OCI-LY1 (cell line): ENCODE data around the gene FAIM2.

Experiments
- H2AFZ ChIP-seq: fragments of 200-600 bp; sonication (generic), shearing (Covaris generic); 2 replicates; pipeline ENCODE4 v1.6.0; 2014; ENCODE audit warnings: antibody characterized with exemption, mild to moderate bottlenecking, low read length
- H3F3A ChIP-seq: fragments of 200-600 bp; sonication (generic), shearing (Covaris generic); 2 replicates; pipeline ENCODE4 v1.6.0; 2014; ENCODE audit warnings: mild to moderate bottlenecking, antibody characterized with exemption, low read length, moderate library complexity; ENCODE audit not compliant: insufficient read depth
- H3K27ac ChIP-seq: fragments of 200-600 bp; sonication (generic); 2 replicates; pipeline ENCODE4 v1.5.1; 2014; ENCODE audit warnings: low read length, mixed run types, mild to moderate bottlenecking, low read depth; ENCODE audit not compliant: poor library complexity, severe bottlenecking
- H3K27me3 ChIP-seq: fragments of 200-600 bp; sonication (generic); 2 replicates; pipeline ENCODE4 v1.6.0; 2014; ENCODE audit warnings: antibody characterized with exemption, mild to moderate bottlenecking, low read length, moderate library complexity; ENCODE audit not compliant: insufficient read depth
- H3K36me3 ChIP-seq: fragments of 200-600 bp; sonication (generic); 2 replicates; pipeline ENCODE4 v1.6.1; 2014; ENCODE audit warnings: mild to moderate bottlenecking, antibody characterized with exemption, low read length, moderate library complexity, mixed read lengths; ENCODE audit not compliant: insufficient read depth
- H3K4me1 ChIP-seq: fragments of 200-600 bp; sonication (generic); 2 replicates; pipeline ENCODE4 v1.5.1; 2014; ENCODE audit warnings: mild to moderate bottlenecking, low read length, moderate library complexity; ENCODE audit not compliant: insufficient read depth, severe bottlenecking
- H3K4me2 ChIP-seq: fragments of 200-600 bp; sonication (generic), shearing (Covaris generic); 2 replicates; pipeline ENCODE4 v1.6.1; 2014; ENCODE audit warnings: low read length
- H3K4me3 ChIP-seq: fragments of 200-600 bp; sonication (generic); 2 replicates; pipeline ENCODE4 v1.5.1; 2014; ENCODE audit warnings: low read length, low read depth, mild to moderate bottlenecking, mixed read lengths; ENCODE audit not compliant: poor library complexity, severe bottlenecking
- H3K79me2 ChIP-seq: fragments of 200-600 bp; shearing (Covaris generic); 2 replicates; pipeline ENCODE4 v1.6.1; 2016; ENCODE audit warnings: mixed run types, low read length, mixed read lengths; ENCODE audit not compliant: insufficient read depth
- H3K9ac ChIP-seq: fragments of 200-600 bp; sonication (generic), shearing (Covaris generic); 2 replicates; pipeline ENCODE4 v1.6.1; 2014; ENCODE audit warnings: mild to moderate bottlenecking, low read length, mixed read lengths
- H3K9me2 ChIP-seq: fragments of 200-600 bp; sonication (generic), shearing (Covaris generic); 2 replicates; pipeline ENCODE4 v1.6.1; 2014; ENCODE audit warnings: low read depth, mild to moderate bottlenecking, low read length, mixed read lengths
- H3K9me3 ChIP-seq: fragments of 200-600 bp; shearing (Covaris generic); 2 replicates; pipeline ENCODE4 v1.6.1; 2014; ENCODE audit warnings: low read length, mixed read lengths
- H4K20me1 ChIP-seq: fragments of 200-600 bp; sonication (generic), shearing (Covaris generic); 2 replicates; pipeline ENCODE4 v1.6.0; 2016; ENCODE audit warnings: mild to moderate bottlenecking, low read length; ENCODE audit not compliant: insufficient read depth
- EZH2 ChIP-seq: fragments of 200-600 bp; sonication (generic), shearing (Covaris generic); IDR thresholded peaks from 2 replicates; pipeline ENCODE4 v1.8.0; 2017; ENCODE audit warnings: borderline replicate concordance, mixed run types, mild to moderate bottlenecking, antibody characterized with exemption, low read length, moderate library complexity, mixed read lengths
- TF ChIP-seq, protein P1 (sequence below): fragments of 200-600 bp; sonication (generic), shearing (Covaris generic); IDR thresholded peaks from 2 replicates; pipeline ENCODE4 v1.5.1; 2017; ENCODE audit warnings: mild to moderate bottlenecking, antibody characterized with exemption, low read length, moderate library complexity, mixed read lengths

The FAIM2 gene

DNA sequence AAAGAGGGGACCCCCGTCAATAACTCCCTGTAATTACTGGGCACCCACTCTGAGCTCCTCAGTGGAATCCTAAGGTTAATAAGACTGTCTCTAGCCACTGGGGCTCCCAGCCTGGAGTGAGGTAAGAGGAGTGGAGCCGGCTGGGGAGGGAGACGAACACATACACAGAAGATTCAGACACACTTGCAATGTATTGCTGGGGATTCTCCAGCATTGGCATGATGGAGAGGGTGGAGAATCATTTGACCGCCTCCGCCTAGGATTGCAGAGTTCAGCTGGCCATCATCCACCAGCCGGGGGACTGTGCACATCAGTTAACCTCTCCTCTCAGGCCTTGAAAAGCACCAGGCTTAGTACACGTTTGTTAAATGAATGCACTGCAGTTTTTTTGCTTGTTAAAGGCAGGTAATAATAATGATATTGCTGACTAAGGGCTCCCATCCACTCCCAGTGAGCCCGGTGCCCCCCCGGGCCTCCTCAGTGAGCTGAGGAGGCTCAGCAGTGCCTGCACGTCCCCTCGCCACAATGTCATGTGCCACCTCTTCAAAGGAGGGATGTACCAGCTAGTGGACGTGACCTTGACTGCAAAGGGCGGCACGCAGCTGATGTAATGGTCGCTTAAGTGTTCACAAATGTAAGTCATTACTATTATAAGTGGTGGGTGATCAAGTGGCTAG lies 20.3 kb upstream of the FAIM2 start:
- no peak overlapping the region for H3K27ac ChIP-seq
- no peaks in the 10 kb centered on the region for H3K9me2 ChIP-seq
- no peaks in the 10 kb centered on the region for H4K20me1 ChIP-seq
- no peaks in the 10 kb centered on the region for H3F3A ChIP-seq
- no peak overlapping the region for H3K9ac ChIP-seq
- no peak for TF ChIP-seq EZH2
- TF ChIP-seq, protein P1, sequence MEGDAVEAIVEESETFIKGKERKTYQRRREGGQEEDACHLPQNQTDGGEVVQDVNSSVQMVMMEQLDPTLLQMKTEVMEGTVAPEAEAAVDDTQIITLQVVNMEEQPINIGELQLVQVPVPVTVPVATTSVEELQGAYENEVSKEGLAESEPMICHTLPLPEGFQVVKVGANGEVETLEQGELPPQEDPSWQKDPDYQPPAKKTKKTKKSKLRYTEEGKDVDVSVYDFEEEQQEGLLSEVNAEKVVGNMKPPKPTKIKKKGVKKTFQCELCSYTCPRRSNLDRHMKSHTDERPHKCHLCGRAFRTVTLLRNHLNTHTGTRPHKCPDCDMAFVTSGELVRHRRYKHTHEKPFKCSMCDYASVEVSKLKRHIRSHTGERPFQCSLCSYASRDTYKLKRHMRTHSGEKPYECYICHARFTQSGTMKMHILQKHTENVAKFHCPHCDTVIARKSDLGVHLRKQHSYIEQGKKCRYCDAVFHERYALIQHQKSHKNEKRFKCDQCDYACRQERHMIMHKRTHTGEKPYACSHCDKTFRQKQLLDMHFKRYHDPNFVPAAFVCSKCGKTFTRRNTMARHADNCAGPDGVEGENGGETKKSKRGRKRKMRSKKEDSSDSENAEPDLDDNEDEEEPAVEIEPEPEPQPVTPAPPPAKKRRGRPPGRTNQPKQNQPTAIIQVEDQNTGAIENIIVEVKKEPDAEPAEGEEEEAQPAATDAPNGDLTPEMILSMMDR: no peak
- no peak overlapping the region for H3K4me3 ChIP-seq
- H3K36me3 ChIP-seq: no peaks in the 10 kb centered on the region
- peaks cover 3% of the 10 kb centered on the region for H3K27me3 ChIP-seq
- H3K9me3 ChIP-seq: no peaks in the 10 kb centered on the region
- no peak overlapping the region for H3K4me2 ChIP-seq
- H2AFZ ChIP-seq: no peak overlapping the region
- no peaks in the 10 kb centered on the region for H3K4me1 ChIP-seq
- H3K79me2 ChIP-seq: no peaks in the 10 kb centered on the region

DNA sequence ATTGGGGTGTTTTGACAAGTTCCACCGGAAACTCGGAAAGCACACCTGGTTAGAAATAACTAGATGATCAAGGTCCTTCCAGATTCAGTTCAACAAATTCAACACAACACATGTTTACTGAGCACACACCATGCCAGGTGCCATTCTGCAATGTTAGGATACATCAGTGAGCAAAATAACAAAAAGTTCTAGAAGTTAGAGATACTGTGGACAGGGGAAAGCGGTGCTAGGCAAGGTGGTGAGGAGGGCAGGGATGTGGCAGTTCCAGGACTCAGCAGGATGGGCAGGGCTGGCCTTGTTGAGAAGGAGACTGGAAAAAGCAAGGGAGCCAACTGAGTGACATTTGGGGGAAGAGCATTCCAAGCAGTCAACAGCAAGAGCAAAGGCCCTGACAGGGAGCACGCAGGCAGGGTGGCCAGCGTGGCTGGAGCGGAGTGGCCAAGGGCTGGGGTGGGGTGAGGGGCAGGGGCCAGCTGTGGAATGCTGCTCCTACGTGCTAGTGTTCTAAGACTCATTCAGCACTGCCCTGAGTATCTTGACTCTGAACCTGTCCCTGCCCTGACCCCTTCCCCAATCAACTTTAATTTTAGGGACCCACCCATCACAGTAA lies 19.4 kb upstream of the FAIM2 start:
- Histone ChIP-seq H3K4me3 (no peak overlapping the region), H3F3A (no peaks in the 10 kb centered on the region), H3K27me3 (peaks cover 3% of the 10 kb centered on the region), H3K4me1 (no peaks in the 10 kb centered on the region), H3K27ac (no peak overlapping the region), H4K20me1 (no peaks in the 10 kb centered on the region), H2AFZ (no peak overlapping the region), H3K4me2 (no peak overlapping the region), H3K36me3 (no peaks in the 10 kb centered on the region), H3K9ac (no peak overlapping the region), H3K9me2 (no peaks in the 10 kb centered on the region), H3K79me2 (no peaks in the 10 kb centered on the region), H3K9me3 (no peaks in the 10 kb centered on the region)
- no peak for TF ChIP-seq EZH2

DNA sequence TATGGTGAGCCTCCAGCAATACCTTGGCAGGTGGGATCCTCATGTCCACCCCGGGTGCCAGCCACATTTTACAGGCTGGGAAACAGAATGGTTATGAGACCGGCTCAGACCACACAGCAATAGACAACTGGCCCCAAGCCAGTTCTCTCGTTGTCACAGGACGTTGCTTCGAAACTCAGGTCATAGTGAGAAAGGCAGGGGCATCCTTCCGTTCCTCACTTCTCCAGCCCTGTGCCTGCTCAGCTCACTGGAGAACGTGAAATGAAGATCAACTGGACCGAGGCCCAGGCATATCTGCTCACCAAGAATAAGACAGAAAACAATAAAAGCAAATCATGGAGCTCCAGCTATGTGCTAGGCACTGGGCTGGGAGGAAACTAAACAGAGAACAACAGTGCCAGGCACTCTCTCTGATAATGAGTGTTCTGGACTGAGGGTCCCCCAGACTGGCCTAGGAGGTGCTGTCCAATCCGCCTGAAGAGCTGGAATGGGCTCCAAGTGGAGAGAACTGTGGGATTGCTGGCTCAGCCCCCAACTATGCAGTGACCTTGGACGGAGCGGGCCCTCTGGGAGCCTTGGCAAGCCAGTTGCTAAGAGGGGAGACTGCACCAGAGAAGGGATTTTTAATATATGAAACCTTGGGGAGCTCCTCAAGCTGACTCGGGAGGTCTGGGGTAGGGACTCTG lies 18.8 kb upstream of the FAIM2 start:
- no peak overlapping the region for H3K9ac ChIP-seq
- peaks cover 4% of the 10 kb centered on the region for H3K27me3 ChIP-seq
- no peaks in the 10 kb centered on the region for H3K9me3 ChIP-seq
- TF ChIP-seq EZH2: no peak
- TF ChIP-seq, protein P1: no peak
- H4K20me1 ChIP-seq: no peaks in the 10 kb centered on the region
- H3K4me3 ChIP-seq: no peak overlapping the region
- no peaks in the 10 kb centered on the region for H3K36me3 ChIP-seq
- no peak overlapping the region for H3K4me2 ChIP-seq
- no peaks in the 10 kb centered on the region for H3K9me2 ChIP-seq
- H3F3A ChIP-seq: no peaks in the 10 kb centered on the region
- no peaks in the 10 kb centered on the region for H3K4me1 ChIP-seq
- H3K27ac ChIP-seq: no peak overlapping the region
- H3K79me2 ChIP-seq: no peaks in the 10 kb centered on the region
- no peak overlapping the region for H2AFZ ChIP-seq
